Measurements from ENCODE around the gene CRISPLD2. TPM values are rescaled to one million over a fixed set of nuclear protein-coding genes. Genes with fewer than 3 reads are reported as not detected.

CRISPLD2 gene
- total and polyA plus RNA-seq, 2 donors (not counting 1 experiment from before 2014, with no cell fraction given): 37.0 to 96.2 TPM

DNA sequence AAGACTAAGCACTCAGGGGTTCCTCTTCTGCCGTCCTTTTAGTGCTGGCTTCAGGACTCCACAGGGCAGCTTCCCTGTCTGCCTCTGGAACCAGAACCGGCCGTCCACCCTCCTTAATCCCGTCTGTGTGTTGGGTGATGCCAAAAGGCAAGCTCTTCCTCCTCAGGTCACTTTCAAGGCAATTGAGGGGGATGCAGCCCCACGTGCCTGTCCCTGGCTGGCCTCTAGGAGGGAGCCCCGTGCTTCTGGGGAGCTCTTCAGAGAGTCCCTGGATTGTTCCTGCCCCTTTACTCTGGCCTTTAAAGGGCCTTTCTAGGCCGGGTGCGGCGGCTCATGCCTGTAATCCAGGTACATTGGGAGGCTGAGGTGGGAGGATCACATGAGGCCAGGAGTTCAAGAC is 77.1 kb downstream of the CRISPLD2 start:
- no peaks in the 10 kb centered on the region for H4K20me1 ChIP-seq (ENCODE audit: control insufficient read depth, extremely low read depth, insufficient read depth, low read length)
- no peaks in the 10 kb centered on the region for H3K79me2 ChIP-seq (ENCODE audit: control insufficient read depth, insufficient read depth, low read length)
- H3K4me3 ChIP-seq (replicated peaks in 1 of 4; ENCODE audit: control extremely low read depth in 1 of 4, insufficient read depth in 1 of 4, low read depth in 3 of 4, low read length in 4 of 4): no peak overlapping the region
- no peak overlapping the region for H2AFZ ChIP-seq (ENCODE audit: low read length)
- no peak overlapping the region for H3K27ac ChIP-seq (ENCODE audit: insufficient read depth, low read length)
- TF ChIP-seq EZH2 (IDR thresholded peaks at IDR 0.05; ENCODE audit: low read length, missing control alignments): no peak
- TF ChIP-seq, protein P1, sequence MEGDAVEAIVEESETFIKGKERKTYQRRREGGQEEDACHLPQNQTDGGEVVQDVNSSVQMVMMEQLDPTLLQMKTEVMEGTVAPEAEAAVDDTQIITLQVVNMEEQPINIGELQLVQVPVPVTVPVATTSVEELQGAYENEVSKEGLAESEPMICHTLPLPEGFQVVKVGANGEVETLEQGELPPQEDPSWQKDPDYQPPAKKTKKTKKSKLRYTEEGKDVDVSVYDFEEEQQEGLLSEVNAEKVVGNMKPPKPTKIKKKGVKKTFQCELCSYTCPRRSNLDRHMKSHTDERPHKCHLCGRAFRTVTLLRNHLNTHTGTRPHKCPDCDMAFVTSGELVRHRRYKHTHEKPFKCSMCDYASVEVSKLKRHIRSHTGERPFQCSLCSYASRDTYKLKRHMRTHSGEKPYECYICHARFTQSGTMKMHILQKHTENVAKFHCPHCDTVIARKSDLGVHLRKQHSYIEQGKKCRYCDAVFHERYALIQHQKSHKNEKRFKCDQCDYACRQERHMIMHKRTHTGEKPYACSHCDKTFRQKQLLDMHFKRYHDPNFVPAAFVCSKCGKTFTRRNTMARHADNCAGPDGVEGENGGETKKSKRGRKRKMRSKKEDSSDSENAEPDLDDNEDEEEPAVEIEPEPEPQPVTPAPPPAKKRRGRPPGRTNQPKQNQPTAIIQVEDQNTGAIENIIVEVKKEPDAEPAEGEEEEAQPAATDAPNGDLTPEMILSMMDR (conservative IDR thresholded peaks at IDR 0.05 in 1 of 2, IDR thresholded peaks at IDR 0.05 in 1 of 2; ENCODE audit: low read depth in 1 of 2, low read length in 2 of 2): no peak
- H3K27me3 ChIP-seq (ENCODE audit: control insufficient read depth, insufficient read depth, low read length): no peaks in the 10 kb centered on the region
- peaks cover 1% of the 10 kb centered on the region for H3K36me3 ChIP-seq (ENCODE audit: control insufficient read depth, insufficient read depth, low read length)
- H3K4me2 ChIP-seq (ENCODE audit: extremely low read depth, insufficient read depth, low read length): no peak overlapping the region
- DNase-seq (ENCODE audit: low read depth in 2 of 2): no peak
- H3K4me1 ChIP-seq (ENCODE audit: control insufficient read depth, extremely low read depth, insufficient read depth, low read length): peaks cover 4% of the 10 kb centered on the region
- no peak overlapping the region for H3K9ac ChIP-seq (ENCODE audit: insufficient read depth, low read length)
- H3K9me3 ChIP-seq (ENCODE audit: control insufficient read depth, insufficient read depth, low read depth, low read length): no peaks in the 10 kb centered on the region

DNA sequence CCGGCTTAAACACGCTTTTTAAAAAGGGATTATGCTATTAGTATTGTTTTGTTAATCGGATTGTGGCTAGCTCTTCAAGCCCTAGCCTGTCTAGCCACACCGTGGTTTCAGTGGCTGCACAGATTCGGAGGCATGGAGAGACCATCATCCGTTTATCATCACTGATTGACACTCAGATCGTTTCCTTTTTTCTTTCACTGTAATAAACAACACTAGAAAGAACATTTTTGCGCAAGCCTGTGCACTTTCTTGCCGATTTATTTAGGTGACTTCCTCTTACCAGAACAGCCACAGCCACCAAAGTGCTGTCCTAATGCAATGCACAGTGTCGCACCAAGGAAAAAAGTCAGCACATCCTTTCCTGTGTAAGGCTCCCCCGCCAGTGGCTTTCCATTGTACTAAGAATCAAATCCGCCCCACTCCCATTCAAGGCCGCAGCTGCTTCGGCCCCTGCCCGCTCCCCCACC is 78.2 kb downstream of the CRISPLD2 start:
- Histone ChIP-seq H3K79me2 (ENCODE audit: control insufficient read depth, insufficient read depth, low read length) (no peaks in the 10 kb centered on the region), H3K9ac (ENCODE audit: insufficient read depth, low read length) (no peak overlapping the region), H3K9me3 (ENCODE audit: control insufficient read depth, insufficient read depth, low read depth, low read length) (no peaks in the 10 kb centered on the region), H3K4me3 (replicated peaks in 1 of 4; ENCODE audit: control extremely low read depth in 1 of 4, insufficient read depth in 1 of 4, low read depth in 3 of 4, low read length in 4 of 4) (no peak overlapping the region), H3K27me3 (ENCODE audit: control insufficient read depth, insufficient read depth, low read length) (no peaks in the 10 kb centered on the region), H3K27ac (ENCODE audit: insufficient read depth, low read length) (no peak overlapping the region), H3K4me2 (ENCODE audit: extremely low read depth, insufficient read depth, low read length) (no peak overlapping the region), H3K36me3 (ENCODE audit: control insufficient read depth, insufficient read depth, low read length) (peaks cover 1% of the 10 kb centered on the region), H4K20me1 (ENCODE audit: control insufficient read depth, extremely low read depth, insufficient read depth, low read length) (no peaks in the 10 kb centered on the region), H3K4me1 (ENCODE audit: control insufficient read depth, extremely low read depth, insufficient read depth, low read length) (peaks cover 4% of the 10 kb centered on the region), H2AFZ (ENCODE audit: low read length) (no peak overlapping the region)
- no peak for TF ChIP-seq EZH2 (IDR thresholded peaks at IDR 0.05; ENCODE audit: low read length, missing control alignments)
- TF ChIP-seq, protein P1 (conservative IDR thresholded peaks at IDR 0.05 in 1 of 2, IDR thresholded peaks at IDR 0.05 in 1 of 2; ENCODE audit: low read depth in 1 of 2, low read length in 2 of 2): no peak
- no peak for DNase-seq (ENCODE audit: low read depth in 2 of 2)

DNA sequence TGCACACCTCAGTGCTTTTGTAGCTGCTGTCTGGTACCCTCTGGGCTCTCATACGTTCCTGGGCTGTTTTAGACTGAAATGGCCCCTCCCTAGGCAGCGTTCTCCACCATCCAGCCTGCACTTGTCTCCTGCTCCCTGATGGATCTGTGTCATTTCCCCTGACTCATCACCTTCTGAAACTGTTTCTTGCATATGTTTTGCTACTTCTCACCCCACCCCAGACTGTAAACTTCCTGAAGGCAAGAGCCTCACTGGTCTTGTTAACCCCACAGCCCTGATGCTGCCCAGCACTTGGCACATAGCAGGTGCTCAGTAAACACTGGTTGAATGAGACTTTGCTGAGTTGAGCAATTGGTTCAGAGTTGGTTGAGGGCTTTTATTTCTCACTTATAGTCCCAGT is 78.7 kb downstream of the CRISPLD2 start:
- Histone ChIP-seq H3K27ac (ENCODE audit: insufficient read depth, low read length) (no peak overlapping the region), H2AFZ (ENCODE audit: low read length) (no peak overlapping the region), H3K36me3 (ENCODE audit: control insufficient read depth, insufficient read depth, low read length) (peaks cover 1% of the 10 kb centered on the region), H4K20me1 (ENCODE audit: control insufficient read depth, extremely low read depth, insufficient read depth, low read length) (no peaks in the 10 kb centered on the region), H3K9ac (ENCODE audit: insufficient read depth, low read length) (no peak overlapping the region), H3K27me3 (ENCODE audit: control insufficient read depth, insufficient read depth, low read length) (no peaks in the 10 kb centered on the region), H3K4me1 (ENCODE audit: control insufficient read depth, extremely low read depth, insufficient read depth, low read length) (peaks cover 2% of the 10 kb centered on the region), H3K4me2 (ENCODE audit: extremely low read depth, insufficient read depth, low read length) (no peak overlapping the region), H3K9me3 (ENCODE audit: control insufficient read depth, insufficient read depth, low read depth, low read length) (no peaks in the 10 kb centered on the region), H3K4me3 (replicated peaks in 1 of 4; ENCODE audit: control extremely low read depth in 1 of 4, insufficient read depth in 1 of 4, low read depth in 3 of 4, low read length in 4 of 4) (no peak overlapping the region), H3K79me2 (ENCODE audit: control insufficient read depth, insufficient read depth, low read length) (no peaks in the 10 kb centered on the region)
- no peak for DNase-seq (ENCODE audit: low read depth in 2 of 2)
- TF ChIP-seq EZH2 (IDR thresholded peaks at IDR 0.05; ENCODE audit: low read length, missing control alignments): no peak
- TF ChIP-seq, protein P1 (conservative IDR thresholded peaks at IDR 0.05 in 1 of 2, IDR thresholded peaks at IDR 0.05 in 1 of 2; ENCODE audit: low read depth in 1 of 2, low read length in 2 of 2): no peak
